NOMO-1 treated with DMSO at 0.1 percent for 48 hours (cell line): ENCODE results near the gene KRTAP24-1.

Experiments used
- DNase-seq: peaks from one replicate; lab custom pipeline; 2025; ENCODE audit not compliant: unreplicated experiment; lab: John Stamatoyannopoulos, UW

Gene KRTAP24-1, protein sequence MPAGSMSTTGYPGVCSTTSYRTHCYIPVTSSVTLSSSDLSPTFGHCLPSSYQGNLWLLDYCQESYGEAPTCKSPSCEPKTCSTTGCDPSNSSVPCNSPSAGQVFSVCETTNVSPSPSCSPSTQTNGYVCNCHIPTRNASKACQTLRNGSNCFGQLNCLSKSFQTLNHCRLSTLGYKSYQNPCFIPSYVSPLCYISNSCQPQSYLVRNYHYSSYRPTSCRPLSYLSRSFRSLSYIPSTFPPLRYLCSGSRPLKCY

DNA sequence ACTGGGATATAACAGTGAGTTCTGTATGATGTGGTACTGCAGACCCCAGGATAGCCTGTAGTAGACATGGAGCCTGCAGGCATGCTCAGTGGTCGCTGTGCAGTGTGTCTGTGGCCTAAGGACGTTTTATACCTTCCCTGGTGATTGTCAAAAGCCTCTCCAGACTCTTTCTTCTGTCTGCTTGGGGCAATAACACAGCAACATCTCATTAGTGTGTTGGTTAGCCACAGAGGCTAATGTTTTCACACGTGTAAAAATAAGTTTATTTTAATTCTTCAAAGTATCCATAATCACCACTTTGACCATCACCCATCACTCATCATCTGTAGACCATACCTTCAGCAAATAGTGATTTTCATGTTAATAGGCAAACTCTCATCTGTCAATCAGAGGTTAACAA, at the start of gene KRTAP24-1:
Gene KRTAP24-1, minus strand, starts transcription at position 101 of the 400 bp plus-strand sequence. Its CDS starts 18 bp downstream, at position 83.
- DNase-seq = no peak

DNA sequence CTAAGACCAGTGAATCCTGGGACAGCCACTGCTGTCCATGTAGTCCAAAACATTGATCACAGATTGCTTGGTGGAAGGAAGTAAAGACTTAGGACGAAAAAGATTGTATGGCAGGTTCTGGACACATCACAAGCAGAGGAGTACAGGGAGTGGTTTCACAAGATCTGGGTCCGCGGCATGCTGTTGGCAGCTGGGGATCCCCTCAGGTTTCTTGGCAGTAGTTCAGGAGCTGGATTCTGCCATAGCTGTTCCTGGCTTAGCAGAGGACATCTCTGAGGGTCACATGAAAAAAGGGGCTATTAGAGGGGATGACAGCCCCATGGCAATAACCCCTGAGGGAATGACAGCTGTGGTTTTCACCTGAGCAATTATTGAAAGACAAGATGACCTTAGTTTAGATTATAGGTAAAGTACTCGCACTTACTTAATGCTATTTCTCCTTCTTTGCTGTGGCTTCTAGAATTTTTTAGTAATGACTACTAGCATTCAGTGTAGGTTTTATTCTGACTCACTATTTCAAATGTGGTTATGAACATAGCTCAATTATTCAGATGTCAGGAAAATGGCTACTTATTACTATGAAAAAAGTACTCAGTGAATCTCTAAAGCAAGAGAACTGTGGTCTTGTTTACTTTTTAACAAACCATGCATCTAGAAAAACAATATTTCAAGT, 46.6 kb upstream of the KRTAP24-1 start:
- DNase-seq = no peak

DNA sequence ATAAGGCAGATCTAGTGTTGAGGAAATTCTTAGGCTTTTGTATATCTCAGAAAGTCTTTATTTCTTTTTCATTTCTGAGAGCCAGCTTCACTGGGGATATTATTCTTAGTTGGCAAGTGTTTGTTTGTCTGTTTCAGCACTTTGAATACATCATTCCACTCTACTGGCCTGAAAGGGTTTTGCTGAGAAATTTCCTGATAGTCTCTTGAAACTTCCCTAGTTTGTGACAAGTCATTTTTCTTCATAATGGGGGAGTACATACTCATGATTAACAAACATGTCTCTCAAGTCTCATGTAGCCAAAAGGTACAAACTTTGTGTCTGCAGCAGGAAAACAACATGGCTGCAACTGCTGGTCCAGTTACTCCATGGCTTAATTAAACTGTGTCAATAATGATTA, 43.6 kb upstream of the KRTAP24-1 start:
- no peak for DNase-seq

DNA sequence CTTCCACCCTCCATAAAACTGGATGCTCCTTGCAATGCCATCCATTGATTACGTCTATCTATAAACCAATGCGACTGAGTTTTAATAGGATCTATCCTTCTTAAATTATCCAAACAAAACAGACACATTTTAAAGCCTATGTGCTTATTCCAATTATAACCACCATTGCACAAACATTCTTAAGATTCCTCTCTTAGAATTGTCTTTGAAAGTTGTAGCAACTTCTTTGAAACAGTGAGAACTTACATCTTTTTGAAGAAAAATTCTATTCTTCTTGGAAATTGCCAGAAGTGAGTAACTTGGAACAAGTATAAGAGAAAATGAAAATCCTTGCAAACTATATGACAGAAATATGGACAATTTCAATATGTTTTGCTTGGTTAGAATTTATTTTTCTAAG, 37.5 kb upstream of the KRTAP24-1 start, which contains the start of gene KRTAP26-1:
Gene KRTAP26-1, minus strand, starts transcription at position 101 of the 400 bp plus-strand sequence. CDS start 280 bp downstream, outside the sequence.
- no peak for DNase-seq

DNA sequence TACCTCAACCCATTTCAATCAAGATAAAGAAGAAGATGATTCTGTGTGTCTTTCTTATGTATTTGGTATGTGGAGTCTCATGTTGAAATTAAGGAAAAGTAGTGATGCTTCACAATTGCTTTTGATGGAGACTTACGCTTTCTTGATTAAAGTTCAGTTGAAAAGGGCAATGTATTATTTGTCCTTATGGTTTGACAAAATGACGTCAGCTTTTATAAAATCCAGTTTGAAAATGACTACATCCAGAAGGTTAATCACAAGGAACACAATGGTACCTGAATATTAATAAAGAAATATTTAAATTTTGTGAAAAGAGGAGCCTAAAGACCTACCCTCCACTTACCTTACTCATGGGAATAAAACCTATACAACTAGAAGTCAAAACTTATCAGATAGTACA, 33.0 kb upstream of the KRTAP24-1 start:
- no peak for DNase-seq

DNA sequence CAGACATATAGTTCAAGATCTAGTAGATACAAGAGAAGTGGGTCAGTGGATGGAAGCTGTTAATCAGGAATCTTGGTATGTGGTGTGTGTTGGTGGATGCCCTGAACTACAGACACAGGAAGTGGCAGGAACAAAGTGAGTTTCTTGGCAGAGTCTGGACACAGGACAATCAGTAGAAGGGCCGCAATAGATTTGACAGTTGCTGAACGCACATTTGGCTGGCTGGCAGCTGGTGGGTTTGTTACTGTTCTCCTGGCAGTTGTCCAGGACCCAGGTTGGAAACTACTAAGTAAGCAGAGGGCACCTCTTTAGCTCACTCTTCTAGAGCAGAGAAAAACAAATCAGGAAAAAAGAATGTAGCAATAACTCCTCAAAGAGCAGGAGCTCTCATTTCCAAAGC, 24.1 kb upstream of the KRTAP24-1 start:
- no peak for DNase-seq

DNA sequence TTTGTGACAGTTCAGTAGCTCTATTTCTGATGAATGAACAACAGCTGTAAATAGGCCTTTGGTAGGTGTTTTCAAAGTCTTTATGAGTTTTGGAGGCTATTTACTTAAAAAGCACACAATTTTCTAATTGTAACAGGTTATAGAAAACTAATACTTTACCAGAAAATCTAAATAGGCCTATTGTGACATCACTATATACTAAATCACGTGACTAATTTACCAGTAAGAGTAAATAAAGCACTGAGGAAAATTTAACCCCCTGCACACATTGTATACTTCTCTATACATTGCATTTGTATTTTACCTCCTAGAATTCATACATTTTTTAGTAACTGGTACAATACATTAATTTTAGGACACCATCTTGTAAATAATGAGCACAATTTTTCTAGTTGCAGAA, 22.4 kb upstream of the KRTAP24-1 start:
- DNase-seq = no peak

DNA sequence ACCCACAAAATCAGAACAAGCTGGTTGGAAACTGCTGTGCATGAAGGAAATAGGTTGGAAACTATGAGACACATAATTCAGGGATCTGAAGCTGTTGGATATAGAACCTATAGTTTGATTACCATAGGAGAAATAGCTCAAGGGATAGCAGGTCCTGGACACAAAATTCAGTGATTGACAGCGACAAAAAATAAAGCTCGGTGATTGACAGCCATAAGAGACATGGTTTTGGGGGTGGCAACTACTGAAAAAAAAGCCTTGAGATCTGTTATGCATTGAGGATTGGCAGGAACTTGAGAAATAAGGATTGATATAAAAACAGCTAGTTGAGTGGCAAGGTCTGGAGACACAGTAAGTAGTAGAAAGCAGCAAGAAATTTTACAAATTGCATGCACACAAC, 6.5 kb upstream of the KRTAP24-1 start, which contains the start of gene KRTAP25-1:
Gene KRTAP25-1, minus strand, starts transcription at position 300 of the 400 bp plus-strand sequence. Its CDS starts 24 bp downstream, at position 276.
- no peak for DNase-seq

DNA sequence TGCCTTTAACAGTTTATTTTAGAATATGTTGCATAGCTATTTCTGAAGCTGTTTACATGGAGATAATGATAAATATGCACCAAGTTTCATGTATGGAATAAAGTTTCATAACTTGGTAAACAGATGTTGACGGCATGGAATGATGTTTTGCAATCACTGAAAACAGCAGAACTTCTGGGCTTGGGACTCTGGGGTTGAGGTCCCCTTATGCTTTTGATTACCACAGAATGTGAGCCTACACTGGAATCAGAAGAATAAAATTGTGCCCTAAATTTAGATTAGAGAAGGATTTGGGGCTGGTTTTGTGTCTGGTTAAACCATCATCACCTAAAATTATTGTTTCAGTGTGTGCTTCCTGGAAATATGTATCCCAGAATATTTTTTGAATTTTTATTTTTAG, 11.1 kb downstream of the KRTAP24-1 start:
- DNase-seq = no peak

DNA sequence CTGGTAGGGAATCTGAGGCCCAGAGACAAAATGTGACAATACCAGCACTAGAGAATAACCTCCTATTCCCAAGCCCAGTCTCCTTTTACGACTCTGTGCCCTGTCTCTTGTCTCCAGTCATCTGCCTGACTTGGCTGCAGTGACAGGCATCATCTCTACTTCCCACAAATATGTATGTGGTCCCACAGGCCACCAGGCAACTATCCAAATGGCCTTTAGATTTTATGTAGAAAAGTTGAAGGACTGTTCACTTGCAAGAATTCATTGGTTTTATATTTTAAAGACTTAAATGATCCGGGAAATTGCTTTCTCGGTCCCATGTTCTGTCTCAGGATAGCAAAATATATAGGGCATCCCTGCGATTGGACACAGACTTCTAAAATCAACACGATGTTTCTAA, 11.6 kb downstream of the KRTAP24-1 start:
- no peak for DNase-seq

DNA sequence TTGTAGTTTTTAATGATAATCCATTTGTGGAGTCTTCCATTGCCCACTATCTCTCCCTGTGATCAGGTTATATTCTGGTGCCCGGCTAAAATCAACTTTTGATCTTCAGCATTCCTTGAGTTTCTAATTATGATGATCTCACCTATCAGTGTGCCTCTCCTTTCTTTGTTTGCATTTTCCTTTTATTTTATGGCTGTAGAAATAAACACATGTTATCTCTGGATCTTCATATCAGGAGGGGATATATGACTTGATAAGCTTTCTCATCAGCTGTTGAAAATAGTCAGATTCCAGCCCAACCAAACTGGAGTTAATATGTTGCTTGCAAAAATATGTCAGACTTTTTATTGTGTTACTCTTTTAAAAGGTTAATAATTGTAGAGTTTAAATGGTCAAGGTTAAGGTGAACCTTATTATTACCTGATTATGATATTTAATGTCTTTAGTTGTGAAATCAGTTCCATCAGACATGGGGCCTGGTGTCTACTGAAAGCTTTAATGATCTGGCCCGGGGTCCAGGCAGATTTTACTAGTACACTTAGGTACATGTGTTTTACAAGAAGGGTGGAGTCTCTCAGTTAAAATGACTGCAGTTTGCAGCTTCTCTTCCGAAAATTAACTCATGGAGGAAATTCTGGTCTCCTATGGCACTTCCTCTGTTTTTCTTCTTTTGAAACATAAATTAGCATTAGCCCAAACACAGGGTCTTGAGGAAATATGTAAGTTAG, 12.8 kb downstream of the KRTAP24-1 start:
- DNase-seq = no peak

DNA sequence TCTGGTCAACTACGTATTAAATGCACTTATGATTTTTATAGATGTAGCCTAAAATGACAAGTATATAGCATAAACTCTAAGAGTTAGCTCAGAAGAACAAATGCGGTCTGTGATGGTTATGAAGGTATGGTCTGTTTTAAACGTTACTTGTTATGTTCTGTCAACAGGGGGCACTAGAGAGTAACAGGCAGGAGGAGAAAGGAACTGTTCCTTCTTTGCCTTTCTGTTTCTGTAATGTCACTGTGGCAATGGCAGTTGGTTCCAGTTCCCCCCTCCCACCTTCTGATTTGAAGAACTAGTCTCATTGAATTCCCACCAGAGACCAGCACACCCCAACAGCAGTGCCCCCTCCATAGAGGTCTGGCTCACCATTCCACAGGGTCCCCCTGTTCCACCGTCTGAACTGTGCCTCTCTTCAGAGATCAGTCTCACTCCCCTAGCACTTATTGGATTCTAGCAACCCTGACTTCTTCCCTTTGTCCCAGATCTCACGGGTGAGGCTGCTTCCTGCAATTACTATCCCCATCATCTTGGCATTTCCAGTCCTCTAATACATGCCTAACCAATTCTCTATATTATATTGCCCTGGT, 14.0 kb downstream of the KRTAP24-1 start:
- DNase-seq = peak; percentile 69

DNA sequence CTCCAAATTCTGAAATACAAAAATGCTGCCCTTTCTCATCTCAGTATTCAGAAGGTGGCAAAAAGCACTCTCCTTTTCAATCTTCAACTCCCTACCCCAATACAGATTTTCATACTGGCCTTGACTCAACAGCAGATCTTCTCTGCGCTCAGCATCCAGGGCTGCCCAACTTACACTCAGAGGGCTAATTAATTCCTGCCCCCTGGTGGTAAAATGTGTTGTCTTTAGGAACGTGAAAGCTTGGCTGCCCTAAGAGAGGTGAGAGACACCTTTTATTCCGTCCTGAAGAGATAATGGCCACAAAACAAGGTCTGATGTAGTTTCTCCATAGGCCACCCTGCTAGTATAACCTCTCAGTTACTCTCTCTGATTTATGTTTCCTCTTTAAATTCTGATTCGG, 25.0 kb downstream of the KRTAP24-1 start:
- peak; percentile 4 for DNase-seq

DNA sequence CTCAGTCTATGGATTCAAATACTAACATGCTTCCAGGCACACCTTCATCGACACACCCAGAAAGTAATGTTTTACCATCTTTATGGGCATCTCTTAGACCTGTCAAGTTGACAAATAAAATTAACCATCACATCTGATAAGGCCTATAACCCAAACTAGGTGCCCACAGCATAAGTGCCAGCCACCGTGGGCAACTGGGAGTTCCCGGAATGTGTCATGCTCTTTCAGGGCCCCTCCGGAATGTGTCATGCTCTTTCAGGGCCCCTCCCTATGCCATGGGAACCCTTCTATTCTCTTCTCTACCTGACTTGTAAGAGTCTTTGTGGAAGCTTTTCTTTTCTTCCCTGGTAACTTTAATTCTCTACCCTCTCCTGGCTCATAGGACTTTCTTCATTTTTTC, 26.6 kb downstream of the KRTAP24-1 start:
- DNase-seq = no peak

DNA sequence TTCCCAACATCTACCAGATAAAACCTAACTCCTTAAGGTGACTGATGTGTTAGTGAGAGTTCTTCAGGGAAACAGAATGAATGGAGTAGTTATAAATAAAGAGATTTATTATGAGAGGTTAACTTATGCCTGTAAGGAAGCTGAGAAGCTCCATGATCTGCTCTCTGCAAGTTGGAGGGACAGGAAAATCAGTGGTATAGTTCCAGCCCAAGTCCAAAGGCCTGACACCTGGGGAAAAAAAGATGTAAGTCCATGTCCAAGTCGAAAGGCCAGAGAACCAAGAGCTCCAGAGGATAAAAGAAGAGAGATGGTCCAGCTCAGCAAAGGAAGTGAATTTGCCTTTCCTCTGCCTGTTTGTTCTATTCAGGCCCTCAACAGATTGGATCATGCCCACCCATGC, 27.1 kb downstream of the KRTAP24-1 start:
- no peak for DNase-seq

DNA sequence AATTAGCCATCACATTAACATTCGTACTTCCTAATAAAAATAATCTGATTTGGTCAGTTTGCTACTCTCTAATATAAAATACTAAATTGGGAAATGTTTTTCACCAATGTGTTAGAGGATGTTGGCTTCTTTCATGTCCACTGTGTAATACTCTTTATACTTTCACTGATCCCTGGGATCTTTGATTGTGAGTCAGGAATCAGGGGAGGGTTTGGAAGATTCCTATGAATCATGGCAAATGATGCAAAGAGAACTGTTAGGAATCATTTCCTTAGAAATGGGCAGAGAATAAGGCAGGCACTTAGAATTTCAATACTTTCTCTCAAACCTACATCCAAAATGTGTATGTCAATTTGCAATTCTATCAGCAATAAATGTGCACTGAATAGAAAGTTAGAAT, 31.0 kb downstream of the KRTAP24-1 start:
- no peak for DNase-seq

DNA sequence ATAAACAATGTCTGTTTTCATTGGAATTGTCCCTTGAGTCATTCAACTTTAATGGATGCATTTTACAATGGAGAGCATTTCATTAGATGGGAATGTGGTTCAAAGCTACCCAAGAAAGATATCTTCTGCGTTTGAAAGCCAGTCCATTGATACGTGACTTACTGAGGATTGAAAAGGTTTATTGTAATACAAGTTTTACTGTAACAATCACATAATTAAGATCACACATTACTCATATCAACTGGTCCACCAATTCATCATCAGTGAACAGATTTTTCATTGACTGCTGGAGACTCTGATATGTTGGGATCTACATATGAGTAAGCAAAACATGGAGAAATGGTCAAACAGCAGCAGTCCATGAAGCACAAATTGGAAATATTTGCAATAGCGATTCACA, 32.8 kb downstream of the KRTAP24-1 start:
- DNase-seq = no peak

DNA sequence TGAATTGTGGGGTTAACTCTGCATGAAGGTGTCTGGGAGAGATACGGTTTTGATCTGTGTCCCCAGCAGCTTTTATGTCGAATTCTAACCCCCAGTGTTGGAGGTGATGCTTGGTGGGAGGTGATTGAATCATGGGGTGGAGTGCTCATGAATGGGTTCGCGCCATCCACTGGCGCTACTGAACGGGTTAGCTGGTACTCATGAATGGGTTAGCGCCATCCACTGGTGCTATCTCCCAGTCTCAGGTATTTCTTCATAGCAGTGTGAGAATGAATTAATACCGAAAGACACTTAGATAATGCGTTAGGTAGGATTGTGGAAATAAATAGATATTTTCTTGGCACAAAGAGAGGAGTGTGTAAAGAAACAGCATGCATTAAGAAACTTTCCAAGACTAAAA, 33.9 kb downstream of the KRTAP24-1 start:
- DNase-seq = no peak

DNA sequence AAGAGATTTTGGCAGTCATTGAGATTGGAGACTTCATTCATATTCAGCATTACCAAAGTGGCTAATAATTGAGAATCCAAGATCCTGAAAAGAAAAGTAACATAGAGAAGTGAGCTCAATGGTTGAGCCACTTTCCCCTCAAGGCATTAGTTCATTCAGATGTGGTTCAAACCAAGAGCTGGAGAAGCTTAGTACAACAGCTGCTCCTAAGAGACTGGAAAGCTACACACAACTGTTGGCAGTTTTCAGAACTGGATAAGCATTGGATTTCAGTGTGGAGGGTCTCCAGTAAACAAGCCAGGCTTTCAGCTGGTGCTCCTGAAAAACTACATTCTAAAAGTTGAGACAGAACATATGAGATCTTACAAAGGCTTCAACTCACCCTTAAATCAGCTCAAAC, 37.7 kb downstream of the KRTAP24-1 start:
- DNase-seq = no peak

DNA sequence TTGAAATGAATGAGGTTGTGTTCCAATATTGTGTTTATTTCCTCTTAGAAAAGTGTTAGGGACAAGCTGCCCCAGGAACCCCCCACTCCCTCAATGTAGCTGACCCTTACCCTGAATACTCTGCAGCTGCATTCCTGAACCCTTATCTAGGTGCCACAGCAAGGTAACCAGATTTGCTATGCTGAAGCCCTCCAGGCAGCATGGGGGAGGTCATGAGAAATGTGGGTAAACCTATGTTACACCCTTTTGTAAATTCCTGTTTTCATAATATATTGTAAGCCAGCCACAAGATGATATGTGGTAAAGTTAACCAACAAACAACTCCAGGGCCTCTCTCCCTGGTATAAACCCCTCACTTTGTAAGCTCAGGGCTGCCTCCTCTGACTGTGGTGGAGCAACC, 39.1 kb downstream of the KRTAP24-1 start:
- DNase-seq = no peak

DNA sequence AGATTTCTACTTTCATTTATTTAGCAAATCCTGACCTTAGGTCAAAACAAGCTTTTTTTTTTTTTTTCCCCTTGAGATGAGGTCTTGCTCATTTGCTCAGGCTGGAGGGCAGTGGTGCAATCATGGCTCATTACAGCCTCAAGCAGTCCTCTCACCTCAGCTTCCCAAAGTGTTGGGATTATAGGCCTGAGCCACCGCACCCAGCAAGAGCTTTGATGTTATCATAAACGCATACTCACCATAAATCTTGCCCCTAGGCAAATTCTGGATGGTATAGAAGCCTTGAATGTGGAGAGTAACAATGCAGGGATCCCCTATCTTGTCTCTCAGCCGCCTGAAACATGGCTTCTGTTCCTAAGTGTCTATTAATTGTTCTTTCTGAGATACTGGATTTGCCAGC, 42.1 kb downstream of the KRTAP24-1 start:
- no peak for DNase-seq

DNA sequence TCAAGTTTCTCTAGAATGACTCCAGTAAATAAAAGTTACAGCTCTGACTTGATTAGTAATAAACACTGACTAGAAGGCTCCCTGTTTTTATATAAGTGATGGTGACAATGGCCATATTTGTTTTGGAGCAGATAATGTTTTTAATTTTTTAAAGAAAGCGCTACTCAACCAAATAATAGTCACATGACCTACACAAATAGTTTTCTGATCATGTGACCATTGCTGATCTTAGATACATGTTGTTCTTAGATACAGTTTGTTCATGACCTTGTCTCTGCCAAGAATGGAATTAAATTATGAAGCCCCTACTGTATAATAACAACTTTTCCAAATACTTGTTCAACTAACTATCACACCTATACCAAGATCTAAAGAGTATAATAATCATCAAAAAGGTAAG, 44.6 kb downstream of the KRTAP24-1 start:
- no peak for DNase-seq
